ENCODE results near the gene CADM2. TPM values are rescaled to one million over a fixed set of nuclear protein-coding genes. Genes with fewer than 3 reads are reported as not detected.

CADM2 gene
- total RNA-seq, 1 experiment from 2014 or later = 10.9 TPM

DNA sequence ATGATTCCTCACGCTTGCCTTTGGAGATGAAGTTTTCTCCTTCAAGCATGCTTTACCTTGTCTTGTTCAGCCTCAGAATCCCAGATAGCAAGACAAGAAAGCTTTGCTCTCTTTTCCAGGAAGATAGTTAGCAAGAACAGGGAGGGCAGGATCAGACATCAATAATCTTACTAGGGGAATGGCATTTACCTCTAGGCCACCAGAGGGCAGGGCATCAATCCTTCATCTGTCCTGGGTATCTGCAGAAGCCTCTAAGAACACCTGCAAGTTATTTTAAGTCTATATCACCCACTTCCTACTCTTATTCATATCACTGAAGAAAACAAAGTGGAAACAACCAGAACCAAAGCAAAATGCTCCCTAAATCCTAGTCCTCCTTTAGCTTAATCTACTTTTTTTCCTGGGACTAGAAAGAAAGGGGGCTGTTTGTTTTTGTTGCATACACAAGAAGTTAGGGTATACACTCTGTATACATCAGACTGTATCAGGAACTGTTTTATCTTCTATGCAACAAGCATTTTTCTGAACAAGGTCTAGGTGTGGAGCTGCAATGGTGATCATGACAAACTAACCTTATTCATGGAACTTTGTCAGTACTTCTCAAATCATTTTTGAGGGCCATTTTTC is 862.5 kb downstream of the CADM2 start:
- peak; percentile 49 for DNase-seq
- WGBS (ENCODE audit: extremely low coverage, insufficient read length, low lambda C conversion rate) = no CpG with 5 or more reads among the region's 1 CpG
- no peak overlapping the region for H3T11ph ChIP-seq (ENCODE audit: low read length)
- H2BK15ac ChIP-seq (ENCODE audit: low read depth, low read length) = no peak overlapping the region
- no peaks in the 10 kb centered on the region for H3K23me2 ChIP-seq (ENCODE audit: insufficient read length, low read depth, low read length, poor library complexity, severe bottlenecking)
- no peak overlapping the region for H3K23ac ChIP-seq (ENCODE audit: insufficient read length, low read depth, low read length)
- H3K36me3 Mint-ChIP-seq (ENCODE audit: insufficient read depth in 1 of 3, low read depth in 3 of 3) = peaks cover 0 to 2% (median 0%) of the 10 kb centered on the region in 3 experiments; a peak in 1 of 7 replicates
- H3K18ac ChIP-seq (ENCODE audit: insufficient read length, low read depth, low read length) = no peak overlapping the region
- H2BK20ac ChIP-seq (ENCODE audit: low read depth, low read length, poor library complexity, severe bottlenecking) = no peak overlapping the region
- H4K91ac ChIP-seq (ENCODE audit: insufficient read length, low read depth, low read length) = no peak overlapping the region
- no peak overlapping the region for H3K27ac Mint-ChIP-seq
- H3K4me3 Mint-ChIP-seq = no peak overlapping the region
- H4K5ac ChIP-seq (ENCODE audit: insufficient read length, low read depth, low read length) = no peak overlapping the region
- no peaks in the 10 kb centered on the region for H3K4me1 ChIP-seq (ENCODE audit: insufficient read depth, low read length)
- H3K27me3 ChIP-seq (ENCODE audit: insufficient read depth, low read length) = no peaks in the 10 kb centered on the region
- no peak overlapping the region for H4K8ac ChIP-seq (replicated peaks; ENCODE audit: insufficient read length, low read depth, low read length)
- H3K79me2 ChIP-seq (ENCODE audit: insufficient read depth, low read length) = no peaks in the 10 kb centered on the region
- no peak overlapping the region for H3K27ac ChIP-seq (ENCODE audit: insufficient read length, low read depth, low read length)
- no peaks in the 10 kb centered on the region for H4K20me1 ChIP-seq (ENCODE audit: control insufficient read depth, insufficient read depth, insufficient read length)
- H3K9ac ChIP-seq (ENCODE audit: extremely low read depth, insufficient read length, low read length) = no peak overlapping the region
- H3K27me3 Mint-ChIP-seq (ENCODE audit: low read depth) = no peaks in the 10 kb centered on the region
- H3K79me1 ChIP-seq (ENCODE audit: insufficient read depth, low read depth, low read length, poor library complexity, severe bottlenecking) = no peaks in the 10 kb centered on the region
- no peak overlapping the region for H3K4me2 ChIP-seq (ENCODE audit: insufficient read depth, insufficient read length, low read length)
- H2AFZ ChIP-seq (ENCODE audit: low read length) = no peak overlapping the region
- TF ChIP-seq, protein P1, sequence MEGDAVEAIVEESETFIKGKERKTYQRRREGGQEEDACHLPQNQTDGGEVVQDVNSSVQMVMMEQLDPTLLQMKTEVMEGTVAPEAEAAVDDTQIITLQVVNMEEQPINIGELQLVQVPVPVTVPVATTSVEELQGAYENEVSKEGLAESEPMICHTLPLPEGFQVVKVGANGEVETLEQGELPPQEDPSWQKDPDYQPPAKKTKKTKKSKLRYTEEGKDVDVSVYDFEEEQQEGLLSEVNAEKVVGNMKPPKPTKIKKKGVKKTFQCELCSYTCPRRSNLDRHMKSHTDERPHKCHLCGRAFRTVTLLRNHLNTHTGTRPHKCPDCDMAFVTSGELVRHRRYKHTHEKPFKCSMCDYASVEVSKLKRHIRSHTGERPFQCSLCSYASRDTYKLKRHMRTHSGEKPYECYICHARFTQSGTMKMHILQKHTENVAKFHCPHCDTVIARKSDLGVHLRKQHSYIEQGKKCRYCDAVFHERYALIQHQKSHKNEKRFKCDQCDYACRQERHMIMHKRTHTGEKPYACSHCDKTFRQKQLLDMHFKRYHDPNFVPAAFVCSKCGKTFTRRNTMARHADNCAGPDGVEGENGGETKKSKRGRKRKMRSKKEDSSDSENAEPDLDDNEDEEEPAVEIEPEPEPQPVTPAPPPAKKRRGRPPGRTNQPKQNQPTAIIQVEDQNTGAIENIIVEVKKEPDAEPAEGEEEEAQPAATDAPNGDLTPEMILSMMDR (conservative IDR thresholded peaks at IDR 0.05) = peak; percentile 83
- no peak overlapping the region for H2BK120ac ChIP-seq (ENCODE audit: low read depth, low read length, poor library complexity, severe bottlenecking)
- no peak overlapping the region for H3K14ac ChIP-seq (ENCODE audit: insufficient read depth, low read length)
- no peak overlapping the region for H2BK5ac ChIP-seq (ENCODE audit: insufficient read length, low read length)
- no peak overlapping the region for H3K56ac ChIP-seq (ENCODE audit: insufficient read length, low read depth, low read length)
- H3K4ac ChIP-seq (ENCODE audit: low read depth, low read length) = no peak overlapping the region
- no peak overlapping the region for H2AK5ac ChIP-seq (ENCODE audit: insufficient read length, low read length)
- no peak overlapping the region for H2BK12ac ChIP-seq (ENCODE audit: insufficient read length, low read depth, low read length)
- peaks cover 0 to 3% of the 10 kb centered on the region in 2 experiments; a peak in 2 of 4 replicates for H3K4me1 Mint-ChIP-seq
- no peaks in the 10 kb centered on the region for H3K9me3 ChIP-seq (ENCODE audit: control insufficient read depth, low read depth, low read length)
- no peaks in the 10 kb centered on the region for H3K9me3 Mint-ChIP-seq

Data from H9 (cell line).